Measurements from ENCODE around the gene GNAI3.

The GNAI3 gene

GRCh38 chr1:109548321-109549267, at the start of gene GNAI3:
GNAI3 (plus strand) TSS chr1:109548615; CDS start chr1:109548721, 106 bp downstream.
- Histone ChIP-seq H3K27ac (peak within 1 kb of the TSS; percentile 77), H3K27me3 (replicated peaks) (no peaks in the 10 kb centered on the region), H3K36me3 (replicated peaks) (no peaks in the 10 kb centered on the region), H3K4me3 (ENCODE audit: low read depth, low read length) (peak within 1 kb of the TSS; percentile 97)
- peak; percentile 95 for DNase-seq
- no peak for TF ChIP-seq CTCF (IDR thresholded peaks at IDR 0.05; ENCODE audit: low read depth, low read length, missing control alignments)
- in situ Hi-C loops (cut with HindIII; ENCODE audit: low pct_ligation_motif_present, low sequenced_read_pairs), result no loop called here

- no peak for DNase-seq
- Histone ChIP-seq H3K36me3 (replicated peaks) (no peaks in the 10 kb centered on the region), H3K27ac (no peak overlapping the region), H3K27me3 (replicated peaks) (no peaks in the 10 kb centered on the region), H3K4me3 (ENCODE audit: low read depth, low read length) (no peak overlapping the region)
- no peak for TF ChIP-seq CTCF (IDR thresholded peaks at IDR 0.05; ENCODE audit: low read depth, low read length, missing control alignments)
- in situ Hi-C loops (cut with HindIII; ENCODE audit: low pct_ligation_motif_present, low sequenced_read_pairs), result no loop called here
These were observed 49.3 kb upstream of the GNAI3 start for GRCh38 chr1:109499081-109499480.

- Histone ChIP-seq H3K36me3 (replicated peaks) (no peaks in the 10 kb centered on the region), H3K27ac (no peak overlapping the region), H3K27me3 (replicated peaks) (no peaks in the 10 kb centered on the region), H3K4me3 (ENCODE audit: low read depth, low read length) (no peak overlapping the region)
- peak; percentile 70 for TF ChIP-seq CTCF (IDR thresholded peaks at IDR 0.05; ENCODE audit: low read depth, low read length, missing control alignments)
- in situ Hi-C loops (cut with HindIII; ENCODE audit: low pct_ligation_motif_present, low sequenced_read_pairs), result no loop called here
- peak; percentile 26 for DNase-seq
These were observed 48.5 kb upstream of the GNAI3 start for GRCh38 chr1:109499661-109500536.

- no peak overlapping the region for H3K27ac ChIP-seq
- in situ Hi-C loops (cut with HindIII; ENCODE audit: low pct_ligation_motif_present, low sequenced_read_pairs), result no loop called here
These were observed 47.5 kb upstream of the GNAI3 start for GRCh38 chr1:109500941-109501381.

More at GRCh38 chr1:109500941-109501381, 47.5 kb upstream of the GNAI3 start:
- no peak for TF ChIP-seq CTCF (IDR thresholded peaks at IDR 0.05; ENCODE audit: low read depth, low read length, missing control alignments)
- no peaks in the 10 kb centered on the region for H3K27me3 ChIP-seq (replicated peaks)
- H3K36me3 ChIP-seq (replicated peaks), result no peaks in the 10 kb centered on the region
- DNase-seq, result peak; percentile 59
- no peak overlapping the region for H3K4me3 ChIP-seq (ENCODE audit: low read depth, low read length)
